Retinal pigment epithelial cell (primary cell): ENCODE data around the gene MPP1.
"Not testable (repeated sequence)": the region's sequence is repeated elsewhere in the genome, so short reads cannot be mapped to it uniquely, and the experiment has no call there.

Source experiments
- DNase-seq: peaks from one replicate; pipeline ENCODE4 v3.0.0-alpha.2; 2010; ENCODE audit warnings: low read depth
- H3K4me3 ChIP-seq: 2 replicates; pipeline ENCODE4 v1.5.1; 2011; ENCODE audit warnings: mild to moderate bottlenecking, low read length, control low read depth, moderate library complexity
- TF ChIP-seq, protein P1 (sequence below): conservative IDR thresholded peaks from 2 replicates; pipeline ENCODE4 v1.5.1; 2011; ENCODE audit warnings: low read depth, low read length, control low read depth, inconsistent platforms

The MPP1 gene

GRCh38 chrX:154819771-154820341 is 14.6 kb upstream of the MPP1 start:
- TF ChIP-seq, protein P1, sequence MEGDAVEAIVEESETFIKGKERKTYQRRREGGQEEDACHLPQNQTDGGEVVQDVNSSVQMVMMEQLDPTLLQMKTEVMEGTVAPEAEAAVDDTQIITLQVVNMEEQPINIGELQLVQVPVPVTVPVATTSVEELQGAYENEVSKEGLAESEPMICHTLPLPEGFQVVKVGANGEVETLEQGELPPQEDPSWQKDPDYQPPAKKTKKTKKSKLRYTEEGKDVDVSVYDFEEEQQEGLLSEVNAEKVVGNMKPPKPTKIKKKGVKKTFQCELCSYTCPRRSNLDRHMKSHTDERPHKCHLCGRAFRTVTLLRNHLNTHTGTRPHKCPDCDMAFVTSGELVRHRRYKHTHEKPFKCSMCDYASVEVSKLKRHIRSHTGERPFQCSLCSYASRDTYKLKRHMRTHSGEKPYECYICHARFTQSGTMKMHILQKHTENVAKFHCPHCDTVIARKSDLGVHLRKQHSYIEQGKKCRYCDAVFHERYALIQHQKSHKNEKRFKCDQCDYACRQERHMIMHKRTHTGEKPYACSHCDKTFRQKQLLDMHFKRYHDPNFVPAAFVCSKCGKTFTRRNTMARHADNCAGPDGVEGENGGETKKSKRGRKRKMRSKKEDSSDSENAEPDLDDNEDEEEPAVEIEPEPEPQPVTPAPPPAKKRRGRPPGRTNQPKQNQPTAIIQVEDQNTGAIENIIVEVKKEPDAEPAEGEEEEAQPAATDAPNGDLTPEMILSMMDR = no peak
- H3K4me3 ChIP-seq = no peak overlapping the region

DNA sequence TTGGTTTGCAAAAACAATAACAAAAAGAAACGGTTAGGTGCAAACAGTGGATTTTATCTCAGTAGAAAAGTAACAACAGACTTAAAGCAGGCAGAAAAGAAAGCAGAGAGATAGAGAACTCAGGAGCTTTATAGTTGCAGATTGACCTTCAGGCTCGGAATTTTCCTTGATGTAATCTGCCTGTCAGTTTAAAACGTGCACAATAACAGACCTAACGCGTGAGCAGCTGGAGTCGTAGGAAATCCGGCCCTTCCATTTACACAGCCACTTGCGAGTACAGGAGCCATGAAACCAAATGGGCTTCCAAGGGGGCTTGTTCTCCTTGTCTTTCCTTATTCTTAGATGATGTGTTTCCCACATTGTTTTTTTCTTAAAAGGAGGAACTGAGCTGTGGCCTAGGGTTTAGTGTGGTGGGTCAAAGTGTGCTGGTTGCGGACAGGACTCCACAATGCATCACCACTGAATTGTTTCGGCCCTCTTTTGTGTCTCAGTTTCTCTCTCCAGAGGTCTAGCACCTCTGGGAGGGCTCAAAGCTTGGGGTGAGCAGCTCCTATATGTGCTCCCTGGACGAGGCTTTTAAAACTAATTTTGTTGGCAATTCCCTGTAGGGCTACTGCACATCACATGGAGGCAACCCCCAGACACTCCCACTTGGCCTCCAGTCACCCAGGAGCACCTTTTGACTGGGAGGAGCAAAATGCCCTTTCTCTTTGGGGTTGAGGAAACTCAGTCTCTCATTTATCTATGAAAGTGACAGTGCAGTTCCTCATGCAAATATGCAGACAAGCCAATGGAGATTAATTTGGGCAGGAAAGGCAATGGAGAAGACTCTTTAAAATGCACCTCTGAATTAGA is 13.9 kb upstream of the MPP1 start:
- H3K4me3 ChIP-seq = no peak overlapping the region
- TF ChIP-seq, protein P1 = no peak
- DNase-seq = no peak

More at GRCh38 chrX:154819771-154820341, 14.6 kb upstream of the MPP1 start:
- DNase-seq = no peak

- not testable (repeated sequence) for DNase-seq, H3K4me3 ChIP-seq
Measured at GRCh38 chrX:154817048-154817618, 11.8 kb upstream of the MPP1 start.

GRCh38 chrX:154816326-154816898 is 11.1 kb upstream of the MPP1 start:
- not testable (repeated sequence) for DNase-seq, H3K4me3 ChIP-seq

GRCh38 chrX:154815274-154815818 is 10.1 kb upstream of the MPP1 start:
- no peak overlapping the region for H3K4me3 ChIP-seq
- TF ChIP-seq, protein P1 = no peak
- DNase-seq = no peak

DNA sequence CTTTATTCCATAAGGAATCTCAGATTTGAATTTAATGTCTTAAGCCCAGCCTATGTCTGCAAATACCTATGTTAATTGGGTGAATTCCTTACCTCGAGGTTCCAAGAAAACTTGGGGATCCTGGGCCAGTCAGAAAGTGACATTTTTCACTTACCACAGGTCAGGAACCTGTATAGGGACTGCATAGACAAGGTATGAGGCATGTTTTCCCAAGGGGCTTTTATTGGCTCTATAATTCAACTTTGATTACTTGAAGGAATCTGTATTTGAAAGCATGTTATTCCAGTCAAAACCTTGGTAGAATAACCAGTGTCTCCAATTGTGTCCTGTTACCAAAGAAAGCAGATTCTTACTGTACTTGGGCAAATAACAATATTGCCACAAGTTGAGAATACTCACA is 8.5 kb upstream of the MPP1 start:
- no peak overlapping the region for H3K4me3 ChIP-seq
- no peak for DNase-seq
- TF ChIP-seq, protein P1 = no peak

- no peak for DNase-seq
- H3K4me3 ChIP-seq = no peak overlapping the region
- TF ChIP-seq, protein P1 = no peak
Measured at GRCh38 chrX:154812341-154813101, 7.2 kb upstream of the MPP1 start.
